HAP-1 (cell line): ENCODE data around the gene FBXO42.
A peak's percentile ranks its signal among the peaks of the same experiment; 100 is the strongest.
"Not testable (repeated sequence)": the region's sequence is repeated elsewhere in the genome, so short reads cannot be mapped to it uniquely, and the experiment has no call there.

Source experiments
- DNase-seq, 2 experiments: peaks; one replicate each; pipeline ENCODE4 v3.0.0-alpha.2; 2016 to 2020; ENCODE audit warnings: low spot score in 2 of 2
- H3K27me3 ChIP-seq: fragments of 250-450 bp; sonication (Bioruptor Pico); 2 replicates; pipeline ENCODE4 v1.5.1; 2020; ENCODE audit warnings: low read depth, mild to moderate bottlenecking, moderate library complexity
- H3K36me3 ChIP-seq: fragments of 250-450 bp; sonication (Bioruptor Pico); replicated peaks from 2 replicates; pipeline ENCODE4 v1.5.1; 2020; ENCODE audit warnings: mild to moderate bottlenecking
- H3K4me1 ChIP-seq: fragments of 250-450 bp; sonication (Bioruptor Pico); 2 replicates; pipeline ENCODE4 v1.5.1; 2020; ENCODE audit warnings: mild to moderate bottlenecking
- H3K4me3 ChIP-seq: fragments of 250-450 bp; sonication (Bioruptor Pico); 2 replicates; pipeline ENCODE4 v1.5.1; 2020; ENCODE audit warnings: mild to moderate bottlenecking, moderate library complexity
- H3K9me3 ChIP-seq: fragments of 250-450 bp; sonication (Bioruptor Pico); 2 replicates; pipeline ENCODE4 v1.5.1; 2020; ENCODE audit warnings: mild to moderate bottlenecking, moderate library complexity
- in situ Hi-C: fragments of 300-500 bp; cut with MboI; formaldehyde crosslinking; loops from 3 replicates; pipeline ENCODE4 v1.14.3; 2020; ENCODE audit warnings: low sequenced_read_pairs, inconsistent platforms, mixed read lengths

FBXO42 gene

GRCh38 chr1:16365146-16365498 is 12.8 kb upstream of the FBXO42 start:
- H3K9me3 ChIP-seq, DNase-seq, H3K27me3 ChIP-seq, H3K36me3 ChIP-seq, H3K4me3 ChIP-seq: not testable (repeated sequence)
- peaks cover 13% of the 10 kb centered on the region for H3K4me1 ChIP-seq
- in situ Hi-C loops = loop anchor here (10.0 kb wide), 1 partner anchor 290 kb away; the partner anchor contains the start of gene FAM131C

- DNase-seq = no peak
- in situ Hi-C loops = no loop called here
- H3K4me1 ChIP-seq = peaks cover 5% of the 10 kb centered on the region
- H3K9me3 ChIP-seq = no peaks in the 10 kb centered on the region
- no peaks in the 10 kb centered on the region for H3K27me3 ChIP-seq
- H3K36me3 ChIP-seq = no peaks in the 10 kb centered on the region
- H3K4me3 ChIP-seq = no peak overlapping the region
Observed at GRCh38 chr1:16356867-16357266, 4.6 kb upstream of the FBXO42 start.

- H3K36me3 ChIP-seq = no peaks in the 10 kb centered on the region
- no peaks in the 10 kb centered on the region for H3K27me3 ChIP-seq
- no peak overlapping the region for H3K4me3 ChIP-seq
- H3K9me3 ChIP-seq = no peaks in the 10 kb centered on the region
- DNase-seq = no peak
- peaks cover 14% of the 10 kb centered on the region for H3K4me1 ChIP-seq
- in situ Hi-C loops = no loop called here
Observed at GRCh38 chr1:16354619-16355018, 2.3 kb upstream of the FBXO42 start.

GRCh38 chr1:16352842-16353535 is 709 bp upstream of the FBXO42 start:
- no peak for DNase-seq
- Histone ChIP-seq H3K4me3 (peak overlapping the region; percentile 99), H3K27me3 (no peaks in the 10 kb centered on the region), H3K36me3 (no peaks in the 10 kb centered on the region), H3K4me1 (peaks cover 15% of the 10 kb centered on the region), H3K9me3 (no peaks in the 10 kb centered on the region)
- in situ Hi-C loops = no loop called here

- Histone ChIP-seq H3K36me3 (no peaks in the 10 kb centered on the region), H3K4me3 (peak overlapping the region; percentile 99), H3K27me3 (no peaks in the 10 kb centered on the region), H3K4me1 (peaks cover 15% of the 10 kb centered on the region), H3K9me3 (no peaks in the 10 kb centered on the region)
- peak; percentile 13 to 35 for DNase-seq
- in situ Hi-C loops = no loop called here
Observed at GRCh38 chr1:16351456-16351993, 755 bp downstream of the FBXO42 start.

GRCh38 chr1:16349847-16350406 is 2.4 kb downstream of the FBXO42 start:
- no peaks in the 10 kb centered on the region; the same call in 1 of the 2 replicates for H3K36me3 ChIP-seq
- H3K9me3 ChIP-seq = no peaks in the 10 kb centered on the region
- no peak overlapping the region for H3K4me3 ChIP-seq
- DNase-seq = no peak
- peaks cover 15% of the 10 kb centered on the region for H3K4me1 ChIP-seq
- H3K27me3 ChIP-seq = no peaks in the 10 kb centered on the region
- in situ Hi-C loops = no loop called here

GRCh38 chr1:16348414-16349182 is 3.7 kb downstream of the FBXO42 start:
- H3K4me1 ChIP-seq = peaks cover 15% of the 10 kb centered on the region
- H3K36me3 ChIP-seq = no peaks in the 10 kb centered on the region; the same call in 1 of the 2 replicates
- H3K9me3 ChIP-seq = no peaks in the 10 kb centered on the region
- no peak for DNase-seq
- no peaks in the 10 kb centered on the region for H3K27me3 ChIP-seq
- in situ Hi-C loops = no loop called here
- no peak overlapping the region for H3K4me3 ChIP-seq

- H3K9me3 ChIP-seq, H3K4me1 ChIP-seq, H3K4me3 ChIP-seq, in situ Hi-C loops, H3K27me3 ChIP-seq, DNase-seq, H3K36me3 ChIP-seq: not testable (repeated sequence)
Observed at GRCh38 chr1:16343276-16343675, 9.0 kb downstream of the FBXO42 start.

GRCh38 chr1:16342331-16343062 is 9.8 kb downstream of the FBXO42 start:
- Histone ChIP-seq H3K4me1 (no peaks in the 10 kb centered on the region), H3K36me3 (no peaks in the 10 kb centered on the region; the same call in 1 of the 2 replicates), H3K4me3 (no peak overlapping the region), H3K27me3 (no peaks in the 10 kb centered on the region), H3K9me3 (no peaks in the 10 kb centered on the region)
- in situ Hi-C loops = no loop called here
- no peak for DNase-seq

GRCh38 chr1:16340673-16341072 is 11.6 kb downstream of the FBXO42 start:
- Histone ChIP-seq H3K27me3 (no peaks in the 10 kb centered on the region), H3K9me3 (no peaks in the 10 kb centered on the region), H3K36me3 (no peaks in the 10 kb centered on the region; the same call in 1 of the 2 replicates), H3K4me3 (no peak overlapping the region), H3K4me1 (no peaks in the 10 kb centered on the region)
- no peak for DNase-seq
- in situ Hi-C loops = no loop called here

- H3K36me3 ChIP-seq = no peaks in the 10 kb centered on the region
- no peak for DNase-seq
- H3K4me3 ChIP-seq = no peak overlapping the region
- no peaks in the 10 kb centered on the region for H3K27me3 ChIP-seq
- no peaks in the 10 kb centered on the region; the same call in 1 of the 2 replicates for H3K4me1 ChIP-seq
- no peaks in the 10 kb centered on the region for H3K9me3 ChIP-seq
- in situ Hi-C loops = no loop called here
Observed at GRCh38 chr1:16338961-16339360, 13.3 kb downstream of the FBXO42 start.

GRCh38 chr1:16334655-16335340 is 17.5 kb downstream of the FBXO42 start:
- H3K4me1 ChIP-seq = no peaks in the 10 kb centered on the region; the same call in 1 of the 2 replicates
- H3K9me3 ChIP-seq = no peaks in the 10 kb centered on the region
- in situ Hi-C loops = no loop called here
- H3K36me3 ChIP-seq = no peaks in the 10 kb centered on the region
- DNase-seq = no peak
- no peaks in the 10 kb centered on the region for H3K27me3 ChIP-seq
- H3K4me3 ChIP-seq = no peak overlapping the region

- Histone ChIP-seq H3K27me3 (no peaks in the 10 kb centered on the region), H3K4me1 (no peaks in the 10 kb centered on the region), H3K9me3 (no peaks in the 10 kb centered on the region), H3K4me3 (no peak overlapping the region), H3K36me3 (peaks cover 8% of the 10 kb centered on the region)
- no peak for DNase-seq
- in situ Hi-C loops = no loop called here
Observed at GRCh38 chr1:16326833-16327404, 25.4 kb downstream of the FBXO42 start.
